GM18861 (cell line): ENCODE measurements around the gene ENTPD1.
"Not testable (repeated sequence)": the region's sequence is repeated elsewhere in the genome, so short reads cannot be mapped to it uniquely, and the experiment has no call there.

ENCODE experiments used
- ATAC-seq: cut with Tn5 transposase; IDR thresholded peaks from one replicate; pipeline ENCODE4 v1.9.1; 2021; ENCODE audit not compliant: unreplicated experiment

The ENTPD1 gene

DNA sequence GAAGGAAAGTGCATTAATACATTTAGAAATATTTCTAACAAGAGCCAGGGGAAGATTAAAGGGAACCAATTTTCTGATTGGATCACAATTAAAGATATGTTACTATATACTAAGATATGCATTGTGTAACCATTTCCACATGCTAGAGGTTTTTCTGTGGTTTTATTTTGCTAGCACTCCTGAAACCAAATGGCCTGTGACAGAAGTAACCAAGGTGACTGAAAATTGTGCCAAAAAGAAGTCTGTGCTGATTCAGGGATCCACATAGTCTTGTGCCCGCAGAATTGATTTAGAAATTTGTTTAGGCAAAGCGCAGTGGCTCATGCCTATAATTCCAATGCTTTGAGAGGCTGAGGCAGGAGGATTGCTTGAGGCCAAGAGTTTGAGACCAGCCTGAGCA is 153.6 kb downstream of the ENTPD1 start:
- no peak for ATAC-seq

DNA sequence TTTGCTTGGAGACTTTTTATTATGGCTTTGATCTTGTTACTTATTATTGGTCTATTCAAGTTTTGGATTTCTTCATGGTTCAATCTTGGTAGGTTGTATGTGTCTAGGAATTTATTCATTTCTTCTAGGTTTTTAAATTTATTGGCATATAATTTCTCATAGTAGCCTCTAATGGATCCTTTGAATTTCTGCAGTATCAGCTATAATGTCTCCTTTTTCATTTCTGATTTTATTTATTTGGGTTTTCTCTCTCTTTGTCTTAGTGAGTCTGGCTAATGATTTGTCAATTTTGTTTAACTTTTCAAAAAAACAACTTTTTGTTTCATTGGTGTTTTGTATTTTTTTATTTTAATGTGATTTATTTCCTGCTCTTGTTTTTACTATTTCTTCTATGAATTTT is 160.1 kb downstream of the ENTPD1 start:
- ATAC-seq, result not testable (repeated sequence)
